Fibroblast of mammary gland (primary cell): ENCODE data around the gene FAM13A.

Experiments
- DNase-seq: peaks from one replicate; pipeline ENCODE4 v3.0.0-alpha.2; 2010; ENCODE audit warnings: low read depth
- H3K4me3 ChIP-seq: 2 replicates; pipeline ENCODE4 v1.5.1; 2011; ENCODE audit warnings: low read depth, mild to moderate bottlenecking, low read length, moderate library complexity; ENCODE audit not compliant: control insufficient read depth
- CTCF ChIP-seq: conservative IDR thresholded peaks from 2 replicates; pipeline ENCODE4 v1.5.1; 2011; ENCODE audit warnings: low read depth, low read length, inconsistent platforms; ENCODE audit not compliant: control insufficient read depth, insufficient read depth

Gene FAM13A

GRCh38 chr4:88828842-88829571 lies 228.0 kb downstream of the FAM13A start:
- DNase-seq, result peak; percentile 30
- TF ChIP-seq CTCF, result no peak
- no peak overlapping the region for H3K4me3 ChIP-seq

- H3K4me3 ChIP-seq, result no peak overlapping the region
- no peak for DNase-seq
- no peak for TF ChIP-seq CTCF
These were observed 229.5 kb downstream of the FAM13A start for GRCh38 chr4:88827442-88827841.

GRCh38 chr4:88826771-88827170 lies 230.2 kb downstream of the FAM13A start:
- DNase-seq, result no peak
- H3K4me3 ChIP-seq, result no peak overlapping the region
- TF ChIP-seq CTCF, result no peak

- no peak overlapping the region for H3K4me3 ChIP-seq
- DNase-seq, result no peak
- TF ChIP-seq CTCF, result no peak
These were observed 231.1 kb downstream of the FAM13A start for GRCh38 chr4:88825931-88826330.

- no peak for TF ChIP-seq CTCF
- peak overlapping the region; percentile 67 for H3K4me3 ChIP-seq
These were observed 233.7 kb downstream of the FAM13A start for GRCh38 chr4:88823058-88823919.

GRCh38 chr4:88822034-88822789 lies 234.8 kb downstream of the FAM13A start:
- DNase-seq, result no peak
- peak overlapping the region; percentile 67 for H3K4me3 ChIP-seq
- TF ChIP-seq CTCF, result no peak

More at GRCh38 chr4:88823058-88823919, 233.7 kb downstream of the FAM13A start:
- peak; percentile 97 for DNase-seq
